Sigmoid colon (tissue), 7 donors: ENCODE results near the gene CAMTA1. TPM values are rescaled to one million over a fixed set of nuclear protein-coding genes. Genes with fewer than 3 reads are reported as not detected.

Source experiments
- DNase-seq: peaks from one replicate; pipeline ENCODE4 v3.0.0-alpha.2; 2019
- H3K27ac ChIP-seq, 4 donors: fragments of 200-600 bp; sonication (generic); one replicate each; pipeline ENCODE4 v1.5.1; 2016 to 2019; ENCODE audit warnings: mild to moderate bottlenecking in 1 of 4
- H3K27me3 ChIP-seq, 3 donors: fragments of 200-600 bp; sonication (generic); one replicate each; pipeline ENCODE4 v1.5.1; 2019; ENCODE audit warnings: mild to moderate bottlenecking in 1 of 3
- H3K36me3 ChIP-seq, 4 donors: fragments of 200-600 bp; sonication (generic); one replicate each; pipeline ENCODE4 v1.5.1; 2016 to 2019
- H3K4me1 ChIP-seq, 4 donors: fragments of 200-600 bp; sonication (generic); one replicate each; pipeline ENCODE4 v1.5.1; 2017 to 2019
- H3K4me3 ChIP-seq, 4 donors: fragments of 200-600 bp; sonication (generic); one replicate each; pipeline ENCODE4 v1.5.1; 2017 to 2019; ENCODE audit warnings: mild to moderate bottlenecking in 2 of 4, moderate library complexity in 1 of 4
- H3K9me3 ChIP-seq, 4 donors: fragments of 200-600 bp in 3 of 4; sonication (generic) in 3 of 4; one replicate each; pipeline versions ENCODE4 v1.5.1 to v1.6.1; 2013 to 2019
- CTCF ChIP-seq, 4 experiments: fragments of 450-650 bp in 3 of 4; fragments of 200-600 bp in 1 of 4; IDR thresholded peaks; one replicate each; pipeline ENCODE4 v1.5.1; 2016 to 2019; ENCODE audit warnings: antibody characterized with exemption in 4 of 4, mild to moderate bottlenecking in 3 of 4, moderate library complexity in 2 of 4
- EP300 ChIP-seq, 4 donors: sonication (generic); formaldehyde crosslinking; IDR thresholded peaks; one replicate each; pipeline ENCODE4 v1.6.1; 2017; ENCODE audit warnings: antibody characterized with exemption in 4 of 4
- POLR2A ChIP-seq, 2 donors: fragments of 450-650 bp; IDR thresholded peaks; one replicate each; pipeline ENCODE4 v1.6.1; 2016; ENCODE audit warnings: antibody characterized with exemption in 2 of 2, mild to moderate bottlenecking in 2 of 2, moderate library complexity in 2 of 2
- POLR2AphosphoS5 ChIP-seq, 4 donors: sonication (generic); formaldehyde crosslinking; IDR thresholded peaks; one replicate each; pipeline ENCODE4 v1.6.1; 2017; ENCODE audit warnings: antibody characterized with exemption in 4 of 4
- WGBS, 2 donors: extraction: QIAGEN DNeasy Blood & Tissue Kit; methylation state at CpG; one replicate each; pipeline ENCODE4 v1.1.7; 2013; 5-methylcytosine and 5-hydroxymethylcytosine counted together
- intact Hi-C: fragments of 100-400 bp; cut with DNase I; formaldehyde crosslinking; loops from one replicate; pipeline ENCODE4 v1.15.1; 2023
- polyA plus RNA-seq, 3 donors: library from polyadenylated mRNA; stranded (reverse); fragments of 200-250 nt; gene quantifications; one replicate each; pipeline ENCODE4 v1.2.3, GENCODE V29; 2013
- total RNA-seq, 4 donors: library from RNA; depleted of rRNA; stranded (reverse); fragments of >200 nt; gene quantifications; one replicate each; pipeline ENCODE4 v1.1.0, GENCODE V29; 2016
- donor health status: healthy with polysubstance abuse.
- donor health status: Bipolar disorder and iron deficiency.
- donor health status: healthy.

The CAMTA1 gene
- total and polyA plus RNA-seq, 7 donors = 97.9 to 196 (median 177) TPM

- Histone ChIP-seq H3K9me3 (no peaks in the 10 kb centered on the region), H3K27me3 (no peaks in the 10 kb centered on the region), H3K36me3 (no peaks in the 10 kb centered on the region), H3K4me3 (no peak overlapping the region), H3K4me1 (peaks cover 0 to 29% (median 24%) of the 10 kb centered on the region in 4 donors), H3K27ac (peak overlapping the region; percentile 9 to 62 (median 44))
- intact Hi-C loops = no loop called here
- WGBS, 2 donors = 73 to 75% methylated on average over 19 of the region's 19 CpGs
- TF ChIP-seq POLR2AphosphoS5 (IDR thresholded peaks at IDR 0.05) (no peak), POLR2A (IDR thresholded peaks at IDR 0.05) (no peak), EP300 (IDR thresholded peaks at IDR 0.05) (no peak), CTCF (IDR thresholded peaks at IDR 0.05) (no peak)
- DNase-seq = peak; percentile 71
Measured at GRCh38 chr1:7388488-7389185, 603.4 kb downstream of the CAMTA1 start.

DNA sequence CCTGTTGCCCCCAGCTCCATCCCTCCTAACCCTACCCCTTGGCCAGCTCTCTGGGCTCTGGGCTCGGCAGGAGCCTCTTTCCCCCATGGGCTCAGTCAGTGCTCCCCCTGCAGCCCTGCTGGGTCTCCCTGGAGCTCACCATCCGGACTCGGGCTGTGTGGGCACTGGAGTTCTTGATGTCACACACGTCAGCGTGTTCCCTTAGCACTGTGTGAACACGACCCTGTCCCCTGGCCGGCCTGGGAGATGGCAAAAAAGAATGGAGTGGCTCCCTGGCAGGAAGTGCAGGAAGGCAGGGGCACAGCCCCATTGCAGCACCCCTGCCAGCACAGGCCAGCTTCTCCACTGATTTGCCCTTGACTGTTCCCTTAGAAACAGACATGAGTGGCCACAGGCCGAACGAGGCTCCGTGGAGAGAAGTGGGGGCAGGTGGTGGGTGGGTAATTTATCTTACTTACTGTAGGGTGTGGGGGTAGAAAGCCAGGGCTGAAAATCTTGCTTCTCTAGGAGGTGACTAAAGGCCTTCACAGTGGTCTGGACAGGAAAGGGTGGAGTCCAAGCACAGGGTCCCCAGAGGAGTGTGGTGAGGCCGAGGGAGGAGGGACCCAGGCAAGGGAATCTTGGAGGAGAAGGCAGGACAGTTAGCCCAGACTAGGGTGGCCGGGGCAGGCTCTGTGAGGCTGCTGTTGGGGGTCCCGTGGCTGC lies 604.1 kb downstream of the CAMTA1 start:
- Histone ChIP-seq H3K4me3 (no peak overlapping the region), H3K9me3 (no peaks in the 10 kb centered on the region), H3K27me3 (no peaks in the 10 kb centered on the region), H3K27ac (peak overlapping the region; percentile 9 to 62 (median 44)), H3K4me1 (peaks cover 0 to 29% (median 24%) of the 10 kb centered on the region in 4 donors), H3K36me3 (no peaks in the 10 kb centered on the region)
- peak; percentile 58 for DNase-seq
- TF ChIP-seq POLR2A (IDR thresholded peaks at IDR 0.05) = no peak
- no peak for TF ChIP-seq CTCF (IDR thresholded peaks at IDR 0.05)
- TF ChIP-seq EP300 (IDR thresholded peaks at IDR 0.05) = no peak
- no peak for TF ChIP-seq POLR2AphosphoS5 (IDR thresholded peaks at IDR 0.05)
- intact Hi-C loops = no loop called here
- WGBS, 2 donors = 59 to 62% methylated on average over 13 of the region's 13 CpGs

DNA sequence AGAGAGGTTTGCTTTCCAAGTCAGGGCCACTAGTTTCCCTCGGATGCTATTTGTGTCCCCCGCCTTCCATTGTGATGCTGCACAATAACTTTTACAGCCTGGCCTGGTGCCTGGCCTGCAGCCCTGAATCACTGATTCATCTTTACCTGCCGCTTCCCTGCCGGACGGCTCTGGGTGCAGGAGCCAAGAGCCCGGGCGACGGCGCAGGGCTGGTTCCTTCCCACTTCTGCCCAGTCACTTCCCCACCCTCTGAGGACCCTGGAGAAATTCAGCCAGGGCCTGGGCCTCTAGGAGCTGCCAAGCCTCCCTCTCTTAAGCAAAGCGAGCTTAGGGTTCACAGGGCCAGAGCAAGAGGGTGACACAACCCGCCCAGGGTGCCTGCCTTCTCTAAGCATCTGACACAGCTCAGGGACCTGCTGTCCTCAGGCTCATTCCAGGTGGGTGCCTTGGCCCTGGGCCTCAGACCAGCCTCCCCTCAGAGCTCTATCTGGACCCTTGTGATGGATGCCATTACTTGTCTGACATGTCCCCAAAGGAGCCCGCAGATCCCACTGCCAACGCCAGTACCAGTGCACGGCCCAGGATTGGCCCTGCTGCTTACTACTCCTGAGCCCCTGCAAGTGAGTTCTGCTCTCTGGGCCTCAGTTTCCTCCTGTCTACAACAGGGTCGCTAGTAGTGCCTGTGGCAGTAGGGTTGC lies 604.8 kb downstream of the CAMTA1 start:
- Histone ChIP-seq H3K27ac (peak overlapping the region in 3 of 4 donors; percentile 40 to 62 (median 48)), H3K9me3 (no peaks in the 10 kb centered on the region), H3K4me1 (peaks cover 0 to 29% (median 24%) of the 10 kb centered on the region in 4 donors), H3K4me3 (no peak overlapping the region), H3K36me3 (no peaks in the 10 kb centered on the region), H3K27me3 (no peaks in the 10 kb centered on the region)
- intact Hi-C loops = no loop called here
- 50 to 74% methylated on average over 15 of the region's 15 CpGs for WGBS, 2 donors
- TF ChIP-seq POLR2AphosphoS5 (IDR thresholded peaks at IDR 0.05) (peak in 1 of 4 donors; percentile 35), CTCF (IDR thresholded peaks at IDR 0.05) (no peak), POLR2A (IDR thresholded peaks at IDR 0.05) (no peak)
- peak; percentile 62 for DNase-seq

DNA sequence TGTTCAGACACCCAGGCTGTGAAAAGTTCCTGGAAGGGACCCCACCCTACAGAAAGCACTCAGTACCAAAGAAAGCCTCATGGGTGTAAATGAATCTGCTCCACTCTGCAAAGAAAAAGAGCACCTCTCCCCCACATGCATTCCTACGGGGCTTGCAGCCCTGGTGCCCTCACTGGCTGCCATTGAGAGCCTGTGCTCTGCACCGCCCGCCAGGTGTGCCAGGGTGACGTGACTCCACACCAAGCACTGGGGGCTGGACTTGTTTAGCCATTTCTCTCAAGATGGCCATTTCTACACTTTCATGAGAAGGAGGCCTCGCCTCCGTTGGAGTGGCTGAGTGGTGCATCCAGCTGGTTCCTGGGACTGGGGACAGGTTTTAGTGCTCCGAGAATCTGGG lies 605.3 kb downstream of the CAMTA1 start:
- 82 to 91% methylated on average over 7 of the region's 7 CpGs for WGBS, 2 donors
- intact Hi-C loops = no loop called here
- no peak for TF ChIP-seq POLR2AphosphoS5 (IDR thresholded peaks at IDR 0.05)
- no peak for TF ChIP-seq EP300 (IDR thresholded peaks at IDR 0.05)
- no peak for TF ChIP-seq CTCF (IDR thresholded peaks at IDR 0.05)
- no peak for TF ChIP-seq POLR2A (IDR thresholded peaks at IDR 0.05)
- no peaks in the 10 kb centered on the region for H3K27me3 ChIP-seq
- H3K4me1 ChIP-seq = peaks cover 0 to 29% (median 24%) of the 10 kb centered on the region in 4 donors
- no peaks in the 10 kb centered on the region for H3K36me3 ChIP-seq
- no peak overlapping the region for H3K27ac ChIP-seq
- peak; percentile 27 for DNase-seq
- H3K9me3 ChIP-seq = no peaks in the 10 kb centered on the region
- H3K4me3 ChIP-seq = no peak overlapping the region
